Measurements from ENCODE around the gene CCNA1. TPM values are rescaled to one million over a fixed set of nuclear protein-coding genes. Genes with fewer than 3 reads are reported as not detected.

Gene CCNA1
- total RNA-seq, 1 experiment from 2014 or later, result not detected

DNA sequence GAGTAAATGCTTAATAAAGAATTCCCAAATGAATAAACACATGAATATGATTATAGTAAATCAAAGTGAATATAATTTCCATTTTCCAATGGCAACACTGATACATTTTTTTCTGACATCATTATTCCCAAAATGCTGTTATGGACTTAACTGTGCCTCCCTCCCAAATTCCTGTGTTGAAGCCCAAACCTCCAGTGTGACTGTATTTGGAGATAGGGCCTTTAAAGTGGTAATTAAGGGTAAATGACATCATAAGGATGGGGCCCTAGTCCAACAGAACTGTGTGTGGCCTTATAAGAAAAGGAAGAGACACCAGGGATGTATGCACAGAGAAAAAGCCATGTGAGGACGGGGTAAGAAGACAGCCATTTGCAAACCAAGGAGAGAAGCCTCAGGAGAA, 19.1 kb upstream of the CCNA1 start (continued):
- TF ChIP-seq, protein P1, sequence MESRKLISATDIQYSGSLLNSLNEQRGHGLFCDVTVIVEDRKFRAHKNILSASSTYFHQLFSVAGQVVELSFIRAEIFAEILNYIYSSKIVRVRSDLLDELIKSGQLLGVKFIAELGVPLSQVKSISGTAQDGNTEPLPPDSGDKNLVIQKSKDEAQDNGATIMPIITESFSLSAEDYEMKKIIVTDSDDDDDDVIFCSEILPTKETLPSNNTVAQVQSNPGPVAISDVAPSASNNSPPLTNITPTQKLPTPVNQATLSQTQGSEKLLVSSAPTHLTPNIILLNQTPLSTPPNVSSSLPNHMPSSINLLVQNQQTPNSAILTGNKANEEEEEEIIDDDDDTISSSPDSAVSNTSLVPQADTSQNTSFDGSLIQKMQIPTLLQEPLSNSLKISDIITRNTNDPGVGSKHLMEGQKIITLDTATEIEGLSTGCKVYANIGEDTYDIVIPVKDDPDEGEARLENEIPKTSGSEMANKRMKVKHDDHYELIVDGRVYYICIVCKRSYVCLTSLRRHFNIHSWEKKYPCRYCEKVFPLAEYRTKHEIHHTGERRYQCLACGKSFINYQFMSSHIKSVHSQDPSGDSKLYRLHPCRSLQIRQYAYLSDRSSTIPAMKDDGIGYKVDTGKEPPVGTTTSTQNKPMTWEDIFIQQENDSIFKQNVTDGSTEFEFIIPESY (IDR thresholded peaks at IDR 0.05; ENCODE audit: extremely low read depth, insufficient replicate concordance, low read length), result no peak
- TF ChIP-seq ZFX (IDR thresholded peaks at IDR 0.05) (no peak), POLR2A (IDR thresholded peaks at IDR 0.05; ENCODE audit: borderline replicate concordance, extremely low read depth, insufficient read depth, insufficient read length) (no peak)

- DNase-seq (ENCODE audit: low read depth, low spot score) (no peak), ATAC-seq (no peak)
- TF ChIP-seq YY1 (IDR thresholded peaks at IDR 0.05; ENCODE audit: extremely low read depth, insufficient replicate concordance, low read depth, low read length), result no peak
- TF ChIP-seq TCF7L2 (IDR thresholded peaks at IDR 0.05; ENCODE audit: borderline replicate concordance, extremely low read depth, insufficient read depth, insufficient read length), result no peak
- no peak for TF ChIP-seq JUND (IDR thresholded peaks at IDR 0.05)
- no peak for TF ChIP-seq ZFX (IDR thresholded peaks at IDR 0.05)
- no peak for TF ChIP-seq ZNF274 (IDR thresholded peaks at IDR 0.05; ENCODE audit: low read depth, low read length)
- TF ChIP-seq CEBPB (IDR thresholded peaks at IDR 0.05; ENCODE audit: low read depth), result no peak
- TF ChIP-seq, protein P2, sequence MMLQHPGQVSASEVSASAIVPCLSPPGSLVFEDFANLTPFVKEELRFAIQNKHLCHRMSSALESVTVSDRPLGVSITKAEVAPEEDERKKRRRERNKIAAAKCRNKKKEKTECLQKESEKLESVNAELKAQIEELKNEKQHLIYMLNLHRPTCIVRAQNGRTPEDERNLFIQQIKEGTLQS (IDR thresholded peaks at IDR 0.05), result no peak
- TF ChIP-seq, protein P3, sequence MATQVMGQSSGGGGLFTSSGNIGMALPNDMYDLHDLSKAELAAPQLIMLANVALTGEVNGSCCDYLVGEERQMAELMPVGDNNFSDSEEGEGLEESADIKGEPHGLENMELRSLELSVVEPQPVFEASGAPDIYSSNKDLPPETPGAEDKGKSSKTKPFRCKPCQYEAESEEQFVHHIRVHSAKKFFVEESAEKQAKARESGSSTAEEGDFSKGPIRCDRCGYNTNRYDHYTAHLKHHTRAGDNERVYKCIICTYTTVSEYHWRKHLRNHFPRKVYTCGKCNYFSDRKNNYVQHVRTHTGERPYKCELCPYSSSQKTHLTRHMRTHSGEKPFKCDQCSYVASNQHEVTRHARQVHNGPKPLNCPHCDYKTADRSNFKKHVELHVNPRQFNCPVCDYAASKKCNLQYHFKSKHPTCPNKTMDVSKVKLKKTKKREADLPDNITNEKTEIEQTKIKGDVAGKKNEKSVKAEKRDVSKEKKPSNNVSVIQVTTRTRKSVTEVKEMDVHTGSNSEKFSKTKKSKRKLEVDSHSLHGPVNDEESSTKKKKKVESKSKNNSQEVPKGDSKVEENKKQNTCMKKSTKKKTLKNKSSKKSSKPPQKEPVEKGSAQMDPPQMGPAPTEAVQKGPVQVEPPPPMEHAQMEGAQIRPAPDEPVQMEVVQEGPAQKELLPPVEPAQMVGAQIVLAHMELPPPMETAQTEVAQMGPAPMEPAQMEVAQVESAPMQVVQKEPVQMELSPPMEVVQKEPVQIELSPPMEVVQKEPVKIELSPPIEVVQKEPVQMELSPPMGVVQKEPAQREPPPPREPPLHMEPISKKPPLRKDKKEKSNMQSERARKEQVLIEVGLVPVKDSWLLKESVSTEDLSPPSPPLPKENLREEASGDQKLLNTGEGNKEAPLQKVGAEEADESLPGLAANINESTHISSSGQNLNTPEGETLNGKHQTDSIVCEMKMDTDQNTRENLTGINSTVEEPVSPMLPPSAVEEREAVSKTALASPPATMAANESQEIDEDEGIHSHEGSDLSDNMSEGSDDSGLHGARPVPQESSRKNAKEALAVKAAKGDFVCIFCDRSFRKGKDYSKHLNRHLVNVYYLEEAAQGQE (IDR thresholded peaks at IDR 0.05; ENCODE audit: low read depth), result no peak
- no peak for TF ChIP-seq RAD21 (IDR thresholded peaks at IDR 0.05; ENCODE audit: low read depth)
- TF ChIP-seq MAX (IDR thresholded peaks at IDR 0.05), result no peak
- no peak for TF ChIP-seq CBX3 (IDR thresholded peaks at IDR 0.05; ENCODE audit: low read depth)
- TF ChIP-seq EGR1 (IDR thresholded peaks at IDR 0.05; ENCODE audit: low read depth), result no peak
- no peak for TF ChIP-seq ELF1 (IDR thresholded peaks at IDR 0.05; ENCODE audit: borderline replicate concordance, low read depth)
- TF ChIP-seq SP1 (IDR thresholded peaks at IDR 0.05; ENCODE audit: low read depth), result no peak
- TF ChIP-seq EZH2phosphoT487 (IDR thresholded peaks at IDR 0.05; ENCODE audit: borderline replicate concordance), result no peak
- TF ChIP-seq SIN3A (IDR thresholded peaks at IDR 0.05; ENCODE audit: low read depth), result no peak
- no peak for TF ChIP-seq POLR2A (IDR thresholded peaks at IDR 0.05; ENCODE audit: borderline replicate concordance, extremely low read depth, insufficient read depth, insufficient read length)
- no peak for TF ChIP-seq SRF (IDR thresholded peaks at IDR 0.05; ENCODE audit: low read depth)
- no peak for TF ChIP-seq FOSL1 (IDR thresholded peaks at IDR 0.05; ENCODE audit: low read depth)
- no peak for TF ChIP-seq EZH2 (IDR thresholded peaks at IDR 0.05)
- Histone ChIP-seq H3K4me3 (replicated peaks in 1 of 2; ENCODE audit: low read depth in 1 of 2, low read length in 2 of 2) (no peak overlapping the region), H3K9me3 (ENCODE audit: control insufficient read depth in 1 of 2, insufficient read depth in 1 of 2, low read depth in 1 of 2, low read length in 2 of 2) (no peaks in the 10 kb centered on the region; a peak in 1 of 4 replicates), H3K4me2 (ENCODE audit: low read length) (no peak overlapping the region), H3K36me3 (ENCODE audit: control insufficient read depth in 1 of 2, insufficient read depth in 2 of 2, low read length in 2 of 2) (no peaks in the 10 kb centered on the region), H3K4me1 (ENCODE audit: control insufficient read depth in 1 of 2, insufficient read depth in 2 of 2, low read length in 2 of 2) (no peaks in the 10 kb centered on the region), H4K20me1 (ENCODE audit: insufficient read depth) (no peaks in the 10 kb centered on the region), H3K9me2 (ENCODE audit: insufficient read depth) (no peaks in the 10 kb centered on the region), H3K27me3 (ENCODE audit: insufficient read depth, low read length) (no peaks in the 10 kb centered on the region), H3K9ac (ENCODE audit: low read length) (no peak overlapping the region), H3K79me2 (ENCODE audit: insufficient read depth, low read length) (no peaks in the 10 kb centered on the region), H3K27ac (ENCODE audit: low read depth, low read length) (no peak overlapping the region), H2AFZ (ENCODE audit: low read depth, low read length, poor library complexity, severe bottlenecking) (no peak overlapping the region)
- intact Hi-C loops (cut with micrococcal nuclease), result no loop called here
- POLR2A ChIA-PET, result no interaction called here
- CTCF ChIA-PET, result no interaction called here
- BruUV-seq (replicated peaks), result no TSS peak
- RAD21 ChIA-PET (ENCODE audit: low non-redundant PET in 1 of 2, low total read pairs in 2 of 2, uncharacterized antibody in 2 of 2, unreplicated experiment in 2 of 2), result no interaction called here
Measured at GRCh38 chr13:36414461-36414860, 17.8 kb upstream of the CCNA1 start.
